ENCODE measurements around the gene CTDSPL2.

GRCh38 chr15:44545913-44546802 is 118.7 kb downstream of the CTDSPL2 start:
- TF ChIP-seq GATA3 (IDR thresholded peaks at IDR 0.05; ENCODE audit: low read depth, low read length) (no peak), GATA2 (IDR thresholded peaks at IDR 0.05; ENCODE audit: low read depth, low read length) (no peak)

All from SH-SY5Y (cell line).